AG09319 (cell line): ENCODE results near the gene KLC1.

ENCODE experiments used
- DNase-seq: peaks from one replicate; pipeline ENCODE4 v3.0.0-alpha.2; 2010; ENCODE audit warnings: low read depth; ENCODE audit errors: extremely low read depth
- CTCF ChIP-seq: IDR thresholded peaks from 2 replicates; pipeline ENCODE4 v1.5.1; 2011; ENCODE audit warnings: low read depth, mild to moderate bottlenecking, inconsistent platforms, low read length, moderate library complexity

Gene KLC1

GRCh38 chr14:103692159-103692558 lies 63.1 kb downstream of the KLC1 start:
- no peak for DNase-seq
- TF ChIP-seq CTCF: no peak

- DNase-seq: no peak
- TF ChIP-seq CTCF: no peak
Measured at GRCh38 chr14:103692871-103693270, 63.9 kb downstream of the KLC1 start.

GRCh38 chr14:103693515-103693914 lies 64.5 kb downstream of the KLC1 start:
- TF ChIP-seq CTCF: no peak
- no peak for DNase-seq

DNA sequence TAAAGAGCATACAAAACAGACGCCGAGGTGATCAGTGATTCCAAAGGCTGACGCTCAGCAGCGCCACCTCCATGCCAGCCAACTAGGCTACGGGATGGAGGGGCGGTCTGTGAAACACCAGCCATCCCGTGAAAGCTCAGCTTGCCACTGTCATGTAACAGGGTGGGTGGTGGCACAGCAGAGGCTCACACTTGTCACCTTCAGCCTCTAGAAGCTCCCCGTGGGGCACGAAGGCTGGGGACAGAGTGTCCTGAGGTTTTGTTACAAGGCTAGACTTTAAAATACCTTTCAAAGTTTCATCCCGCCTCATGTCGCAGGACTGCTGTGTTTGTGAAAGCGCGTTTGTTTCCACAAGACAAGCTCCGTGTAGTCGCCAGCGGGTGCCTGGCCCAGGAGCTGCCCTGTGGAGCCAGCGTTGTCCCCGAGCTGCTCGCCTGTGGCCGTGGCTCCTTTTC lies 65.6 kb downstream of the KLC1 start:
- no peak for TF ChIP-seq CTCF
- no peak for DNase-seq

- TF ChIP-seq CTCF: no peak
- no peak for DNase-seq
Measured at GRCh38 chr14:103695296-103696069, 66.5 kb downstream of the KLC1 start.

DNA sequence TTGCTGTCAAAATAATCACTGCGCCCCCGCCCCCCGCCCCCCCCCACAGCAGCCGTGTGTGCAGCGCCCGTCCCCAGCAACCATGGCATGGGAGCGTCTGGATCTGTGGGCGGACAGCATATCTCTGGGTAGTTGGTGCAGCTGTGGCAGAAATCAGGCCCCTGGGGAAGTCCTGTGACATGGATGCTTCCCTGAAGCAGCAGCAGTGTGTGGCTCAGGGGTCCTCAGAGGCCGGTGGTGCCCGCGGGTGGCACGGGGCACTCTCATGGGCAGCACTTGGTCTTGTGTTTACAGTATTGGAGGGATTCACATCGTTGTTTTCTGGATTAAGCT lies 67.0 kb downstream of the KLC1 start:
- no peak for DNase-seq
- TF ChIP-seq CTCF: no peak

DNA sequence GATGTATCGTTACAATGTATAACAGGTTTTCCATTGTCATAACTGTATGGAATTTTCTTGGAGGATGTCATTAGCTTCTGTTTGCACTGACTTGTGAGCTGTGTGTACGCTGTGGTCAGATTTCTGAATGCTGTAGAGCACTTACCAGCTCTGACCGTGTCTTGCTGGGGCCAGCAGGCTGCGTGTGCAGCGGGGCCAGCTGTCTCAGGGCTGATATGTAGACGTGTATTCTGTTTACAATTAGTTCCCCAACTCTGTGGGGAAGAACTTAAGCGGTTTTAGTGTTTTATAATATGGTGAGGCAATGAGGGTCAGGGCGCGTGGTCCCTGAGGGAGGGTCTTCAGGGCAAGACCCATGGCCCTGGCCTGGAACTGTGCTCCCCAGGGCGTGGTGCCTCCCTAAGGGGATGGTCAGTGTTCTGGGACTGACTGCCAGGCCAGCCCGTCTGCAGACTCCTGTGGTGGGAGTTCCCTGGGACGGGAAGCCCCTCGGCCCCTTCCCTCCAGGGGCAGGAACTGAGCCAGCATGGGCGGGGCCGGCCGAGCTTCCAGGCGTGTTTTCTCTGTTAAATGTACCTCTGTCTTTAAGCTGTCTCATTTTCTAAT lies 67.6 kb downstream of the KLC1 start:
- DNase-seq: peak; percentile 23
- TF ChIP-seq CTCF: no peak
